Neural cell (in vitro differentiated cells): ENCODE data around the gene PADI4. TPM values are rescaled to one million over a fixed set of nuclear protein-coding genes. Genes with fewer than 3 reads are reported as not detected.

ENCODE experiments used
- H2AFZ ChIP-seq: fragments of 200-600, 300-800 bp; sonication (generic), shearing (Covaris generic); 2 replicates; pipeline ENCODE4 v1.6.0; 2014; ENCODE audit warnings: low read depth, mild to moderate bottlenecking, antibody characterized with exemption, low read length, moderate library complexity
- H3F3A ChIP-seq: fragments of 200-600 bp; shearing (Covaris generic); 2 replicates; pipeline ENCODE4 v1.6.1; 2016; ENCODE audit warnings: mild to moderate bottlenecking, moderate library complexity, mixed read lengths, antibody characterized with exemption, low read length; ENCODE audit not compliant: insufficient read depth, poor library complexity, severe bottlenecking
- H3K27ac ChIP-seq: fragments of 200-600, 300-800 bp; sonication (generic), shearing (Covaris generic); 2 replicates; pipeline ENCODE4 v1.5.1; 2014; ENCODE audit warnings: mild to moderate bottlenecking, low read length, moderate library complexity
- H3K27me3 ChIP-seq: fragments of 300-800, 200-600 bp; sonication (generic), shearing (Covaris generic); 2 replicates; pipeline ENCODE4 v1.6.0; 2014; ENCODE audit warnings: mild to moderate bottlenecking, low read depth, low read length, moderate library complexity; ENCODE audit not compliant: insufficient read depth
- H3K36me3 ChIP-seq: fragments of 300-800, 200-600 bp; sonication (generic), shearing (Covaris generic); 2 replicates; pipeline ENCODE4 v1.5.1; 2014; ENCODE audit warnings: mild to moderate bottlenecking, antibody characterized with exemption, low read length, moderate library complexity; ENCODE audit not compliant: insufficient read depth
- H3K4me2 ChIP-seq: fragments of 300-800, 200-600 bp; sonication (generic), shearing (Covaris generic); 2 replicates; pipeline ENCODE4 v1.6.0; 2014; ENCODE audit warnings: mild to moderate bottlenecking, low read length
- H3K4me3 ChIP-seq: fragments of 300-800, 200-600 bp; sonication (generic), shearing (Covaris generic); 2 replicates; pipeline ENCODE4 v1.5.1; 2014; ENCODE audit warnings: mild to moderate bottlenecking, low read length, moderate library complexity
- H3K79me2 ChIP-seq: fragments of 200-600 bp; shearing (Covaris generic); replicated peaks from 2 replicates; pipeline ENCODE4 v1.6.0; 2014; ENCODE audit warnings: mild to moderate bottlenecking, low read length, moderate library complexity; ENCODE audit not compliant: insufficient read depth
- H3K9ac ChIP-seq: fragments of 300-800, 200-600 bp; sonication (generic), shearing (Covaris generic); 2 replicates; pipeline ENCODE4 v1.6.1; 2016; ENCODE audit warnings: mild to moderate bottlenecking, low read length, mixed read lengths
- H3K9me2 ChIP-seq: fragments of 200-600 bp; shearing (Covaris generic); 2 replicates; pipeline ENCODE4 v1.6.1; 2016; ENCODE audit warnings: mild to moderate bottlenecking, low read length, mixed read lengths; ENCODE audit not compliant: insufficient read depth
- H3K9me3 ChIP-seq: fragments of 200-600, 300-800 bp; sonication (generic), shearing (Covaris generic); 2 replicates; pipeline ENCODE4 v1.6.1; 2016; ENCODE audit warnings: mild to moderate bottlenecking, mixed run types, low read length, moderate library complexity, mixed read lengths
- H4K20me1 ChIP-seq: fragments of 200-600 bp; shearing (Covaris generic); 2 replicates; pipeline ENCODE4 v1.6.1; 2016; ENCODE audit warnings: mild to moderate bottlenecking, mixed run types; ENCODE audit not compliant: insufficient read depth
- EP300 ChIP-seq: fragments of 450-650 bp; conservative IDR thresholded peaks from 2 replicates; pipeline ENCODE4 v1.6.1; 2014; ENCODE audit warnings: antibody characterized with exemption, mild to moderate bottlenecking, moderate library complexity; ENCODE audit not compliant: poor library complexity, severe bottlenecking
- EZH2 ChIP-seq: fragments of 200-600, 300-800 bp; shearing (Covaris generic), sonication (generic); IDR thresholded peaks from 2 replicates; pipeline ENCODE4 v1.6.1; 2014; ENCODE audit warnings: antibody characterized with exemption, low read length, borderline replicate concordance, mild to moderate bottlenecking; ENCODE audit not compliant: insufficient read depth, poor library complexity, severe bottlenecking
- MXI1 ChIP-seq: fragments of 450-650 bp; conservative IDR thresholded peaks from 2 replicates; pipeline ENCODE4 v1.6.1; 2014; ENCODE audit warnings: antibody characterized with exemption, mild to moderate bottlenecking; ENCODE audit not compliant: poor library complexity, severe bottlenecking
- POLR2AphosphoS5 ChIP-seq: IDR thresholded peaks from 2 replicates; pipeline ENCODE4 v1.6.1; 2012
- RAD21 ChIP-seq: fragments of 450-650 bp; conservative IDR thresholded peaks from 2 replicates; pipeline ENCODE4 v1.6.1; 2014; ENCODE audit warnings: antibody characterized with exemption, mild to moderate bottlenecking, moderate library complexity
- SMC3 ChIP-seq: fragments of 450-650 bp; conservative IDR thresholded peaks from 2 replicates; pipeline ENCODE4 v1.6.1; 2014; ENCODE audit warnings: antibody characterized with exemption, mild to moderate bottlenecking, moderate library complexity; ENCODE audit not compliant: poor library complexity
- TAF1 ChIP-seq: IDR thresholded peaks from 2 replicates; pipeline ENCODE4 v1.6.1; 2012; ENCODE audit warnings: low read depth
- polyA plus RNA-seq: library from polyadenylated mRNA; depleted of rRNA; stranded (reverse); fragments of >200 nt; gene quantifications from 2 replicates; pipeline ENCODE4 v1.2.3, GENCODE V29; 2014
- TF ChIP-seq, protein P1 (sequence below): fragments of 450-650 bp; IDR thresholded peaks from 2 replicates; pipeline ENCODE4 v1.5.1; 2014; ENCODE audit warnings: antibody characterized with exemption, mild to moderate bottlenecking, moderate library complexity; ENCODE audit not compliant: poor library complexity, severe bottlenecking
- TF ChIP-seq, protein P2 (sequence below): IDR thresholded peaks from 2 replicates; pipeline ENCODE4 v1.6.1; 2012; ENCODE audit warnings: borderline replicate concordance

PADI4 gene
- polyA plus RNA-seq, 1 donor from 2014 or later, result not detected

- Histone ChIP-seq H3K36me3 (no peaks in the 10 kb centered on the region), H3K27me3 (no peaks in the 10 kb centered on the region), H2AFZ (no peak overlapping the region), H3K9me3 (peaks cover 4% of the 10 kb centered on the region), H3K9me2 (no peaks in the 10 kb centered on the region), H3K4me3 (no peak overlapping the region), H3K79me2 (no peaks in the 10 kb centered on the region), H3K27ac (no peak overlapping the region), H3K9ac (no peak overlapping the region), H3K4me2 (no peak overlapping the region), H4K20me1 (no peaks in the 10 kb centered on the region), H3F3A (no peaks in the 10 kb centered on the region)
- no peak for TF ChIP-seq EP300
- TF ChIP-seq RAD21, result no peak
- TF ChIP-seq, protein P1, sequence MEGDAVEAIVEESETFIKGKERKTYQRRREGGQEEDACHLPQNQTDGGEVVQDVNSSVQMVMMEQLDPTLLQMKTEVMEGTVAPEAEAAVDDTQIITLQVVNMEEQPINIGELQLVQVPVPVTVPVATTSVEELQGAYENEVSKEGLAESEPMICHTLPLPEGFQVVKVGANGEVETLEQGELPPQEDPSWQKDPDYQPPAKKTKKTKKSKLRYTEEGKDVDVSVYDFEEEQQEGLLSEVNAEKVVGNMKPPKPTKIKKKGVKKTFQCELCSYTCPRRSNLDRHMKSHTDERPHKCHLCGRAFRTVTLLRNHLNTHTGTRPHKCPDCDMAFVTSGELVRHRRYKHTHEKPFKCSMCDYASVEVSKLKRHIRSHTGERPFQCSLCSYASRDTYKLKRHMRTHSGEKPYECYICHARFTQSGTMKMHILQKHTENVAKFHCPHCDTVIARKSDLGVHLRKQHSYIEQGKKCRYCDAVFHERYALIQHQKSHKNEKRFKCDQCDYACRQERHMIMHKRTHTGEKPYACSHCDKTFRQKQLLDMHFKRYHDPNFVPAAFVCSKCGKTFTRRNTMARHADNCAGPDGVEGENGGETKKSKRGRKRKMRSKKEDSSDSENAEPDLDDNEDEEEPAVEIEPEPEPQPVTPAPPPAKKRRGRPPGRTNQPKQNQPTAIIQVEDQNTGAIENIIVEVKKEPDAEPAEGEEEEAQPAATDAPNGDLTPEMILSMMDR, result no peak
- TF ChIP-seq SMC3, result no peak
- TF ChIP-seq EZH2, result no peak
- TF ChIP-seq, protein P2, sequence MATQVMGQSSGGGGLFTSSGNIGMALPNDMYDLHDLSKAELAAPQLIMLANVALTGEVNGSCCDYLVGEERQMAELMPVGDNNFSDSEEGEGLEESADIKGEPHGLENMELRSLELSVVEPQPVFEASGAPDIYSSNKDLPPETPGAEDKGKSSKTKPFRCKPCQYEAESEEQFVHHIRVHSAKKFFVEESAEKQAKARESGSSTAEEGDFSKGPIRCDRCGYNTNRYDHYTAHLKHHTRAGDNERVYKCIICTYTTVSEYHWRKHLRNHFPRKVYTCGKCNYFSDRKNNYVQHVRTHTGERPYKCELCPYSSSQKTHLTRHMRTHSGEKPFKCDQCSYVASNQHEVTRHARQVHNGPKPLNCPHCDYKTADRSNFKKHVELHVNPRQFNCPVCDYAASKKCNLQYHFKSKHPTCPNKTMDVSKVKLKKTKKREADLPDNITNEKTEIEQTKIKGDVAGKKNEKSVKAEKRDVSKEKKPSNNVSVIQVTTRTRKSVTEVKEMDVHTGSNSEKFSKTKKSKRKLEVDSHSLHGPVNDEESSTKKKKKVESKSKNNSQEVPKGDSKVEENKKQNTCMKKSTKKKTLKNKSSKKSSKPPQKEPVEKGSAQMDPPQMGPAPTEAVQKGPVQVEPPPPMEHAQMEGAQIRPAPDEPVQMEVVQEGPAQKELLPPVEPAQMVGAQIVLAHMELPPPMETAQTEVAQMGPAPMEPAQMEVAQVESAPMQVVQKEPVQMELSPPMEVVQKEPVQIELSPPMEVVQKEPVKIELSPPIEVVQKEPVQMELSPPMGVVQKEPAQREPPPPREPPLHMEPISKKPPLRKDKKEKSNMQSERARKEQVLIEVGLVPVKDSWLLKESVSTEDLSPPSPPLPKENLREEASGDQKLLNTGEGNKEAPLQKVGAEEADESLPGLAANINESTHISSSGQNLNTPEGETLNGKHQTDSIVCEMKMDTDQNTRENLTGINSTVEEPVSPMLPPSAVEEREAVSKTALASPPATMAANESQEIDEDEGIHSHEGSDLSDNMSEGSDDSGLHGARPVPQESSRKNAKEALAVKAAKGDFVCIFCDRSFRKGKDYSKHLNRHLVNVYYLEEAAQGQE, result no peak
- no peak for TF ChIP-seq POLR2AphosphoS5
- TF ChIP-seq TAF1, result no peak
- TF ChIP-seq MXI1, result no peak
These were observed 22.9 kb downstream of the PADI4 start for GRCh38 chr1:17330856-17331255.

DNA sequence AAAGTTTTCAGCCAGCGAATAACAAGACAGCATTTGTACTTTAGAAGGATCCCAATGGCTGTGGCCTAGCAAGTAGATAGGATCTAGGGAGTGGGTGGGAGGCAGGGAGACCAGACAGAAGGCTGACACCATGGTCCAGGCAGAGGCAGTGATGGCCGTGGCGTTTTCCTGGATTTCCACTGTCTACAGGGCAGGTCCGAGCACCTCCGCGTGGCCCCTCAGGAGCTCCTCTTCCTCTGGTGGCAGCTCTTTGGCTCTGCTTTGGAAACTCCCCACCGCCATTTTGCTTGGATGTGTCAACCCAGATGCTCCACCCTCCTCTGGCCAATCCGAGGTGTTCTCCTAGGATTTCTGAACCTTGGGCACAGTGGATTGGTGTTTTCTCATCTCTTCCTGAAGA lies 25.1 kb downstream of the PADI4 start:
- Histone ChIP-seq H2AFZ (no peak overlapping the region), H3K4me3 (no peak overlapping the region), H3K4me2 (no peak overlapping the region), H3K27ac (no peak overlapping the region), H4K20me1 (no peaks in the 10 kb centered on the region), H3K36me3 (no peaks in the 10 kb centered on the region), H3K79me2 (no peaks in the 10 kb centered on the region), H3K9ac (no peak overlapping the region), H3K9me3 (peaks cover 4% of the 10 kb centered on the region), H3K9me2 (no peaks in the 10 kb centered on the region), H3F3A (no peaks in the 10 kb centered on the region), H3K27me3 (no peaks in the 10 kb centered on the region)
- TF ChIP-seq EP300, result no peak
- TF ChIP-seq RAD21, result no peak
- TF ChIP-seq EZH2, result no peak
- TF ChIP-seq MXI1, result no peak
- TF ChIP-seq TAF1, result no peak
- no peak for TF ChIP-seq SMC3
- TF ChIP-seq, protein P2, result no peak
- TF ChIP-seq POLR2AphosphoS5, result no peak
- TF ChIP-seq, protein P1, result no peak
